Activated CD8-positive, alpha-beta T cell treated with anti-CD3 and anti-CD28 coated beads for 36 hours (primary cell): ENCODE measurements around the gene LMTK2. TPM values are rescaled to one million over a fixed set of nuclear protein-coding genes. Genes with fewer than 3 reads are reported as not detected.

Source experiments
- ATAC-seq: fragments of 200-7000 bp; cut with Tn5 transposase; one replicate; pipeline ENCODE4 v1.10.0; 2021; ENCODE audit warnings: mild to moderate bottlenecking, moderate library complexity
- CTCF ChIA-PET: fragments of 350-600 bp; sonication (Branson Sonifier 250); formaldehyde crosslinking; loops from one replicate; lab custom pipeline; 2021; ENCODE audit warnings: antibody characterized with exemption; lab: Charles Lee
- POLR2A ChIA-PET: fragments of 350-600 bp; sonication (Branson Sonifier 250); formaldehyde crosslinking; loops from one replicate; lab custom pipeline; 2021; ENCODE audit warnings: antibody characterized with exemption; lab: Charles Lee
- DNase-seq: peaks from one replicate; pipeline ENCODE4 v3.0.0-alpha.2; 2020
- H3K27ac Mint-ChIP-seq: one replicate; pipeline ENCODE4 v1.8.0; 2021; ENCODE audit warnings: mild to moderate bottlenecking, mixed read lengths
- H3K27me3 Mint-ChIP-seq: one replicate; pipeline ENCODE4 v1.8.0; 2021; ENCODE audit warnings: mixed read lengths
- H3K36me3 Mint-ChIP-seq: one replicate; pipeline ENCODE4 v1.8.0; 2021; ENCODE audit warnings: low read depth, mixed read lengths
- H3K4me1 Mint-ChIP-seq: one replicate; pipeline ENCODE4 v1.8.0; 2021; ENCODE audit warnings: low read depth, mixed read lengths
- H3K4me3 Mint-ChIP-seq: one replicate; pipeline ENCODE4 v1.8.0; 2021; ENCODE audit warnings: mild to moderate bottlenecking, moderate library complexity, mixed read lengths
- H3K9me3 Mint-ChIP-seq: one replicate; pipeline ENCODE4 v1.8.0; 2021; ENCODE audit warnings: mixed read lengths
- CTCF ChIP-seq: fragments of 200-600 bp; IDR thresholded peaks from one replicate; pipeline ENCODE4 v1.8.0; 2022; ENCODE audit warnings: antibody characterized with exemption, mild to moderate bottlenecking
- intact Hi-C: fragments of 100-400 bp; cut with micrococcal nuclease; formaldehyde crosslinking; loops from one replicate; pipeline ENCODE4 v1.10.0; 2022
- total RNA-seq, 2 experiments: library from RNA; stranded (reverse); gene quantifications; one replicate each; pipeline ENCODE4 v1.2.3, GENCODE V29; 2021

The LMTK2 gene
- total RNA-seq, 2 experiments from 2014 or later, result 9.4 to 11.5 TPM

- Mint-ChIP-seq H3K27ac (no peak overlapping the region), H3K27me3 (no peaks in the 10 kb centered on the region), H3K9me3 (no peaks in the 10 kb centered on the region), H3K4me3 (no peak overlapping the region), H3K36me3 (peaks cover 2% of the 10 kb centered on the region), H3K4me1 (no peaks in the 10 kb centered on the region)
- ChIA-PET CTCF (no interaction called here), POLR2A (no interaction called here)
- ATAC-seq, result no peak
- no peak for DNase-seq
- intact Hi-C loops, result no loop called here
- no peak for TF ChIP-seq CTCF
Measured at GRCh38 chr7:98229991-98230745, 123.5 kb downstream of the LMTK2 start.

GRCh38 chr7:98230746-98231471, 124.2 kb downstream of the LMTK2 start:
- POLR2A ChIA-PET, result no interaction called here
- DNase-seq (no peak), ATAC-seq (no peak)
- Mint-ChIP-seq H3K4me1 (no peaks in the 10 kb centered on the region), H3K9me3 (no peaks in the 10 kb centered on the region), H3K27ac (no peak overlapping the region), H3K27me3 (no peaks in the 10 kb centered on the region), H3K4me3 (no peak overlapping the region), H3K36me3 (peaks cover 2% of the 10 kb centered on the region)
- no peak for TF ChIP-seq CTCF
- intact Hi-C loops, result no loop called here
- CTCF ChIA-PET, result no interaction called here

- ATAC-seq, result no peak
- no peak for DNase-seq
- POLR2A ChIA-PET, result no interaction called here
- Mint-ChIP-seq H3K36me3 (peaks cover 3% of the 10 kb centered on the region), H3K4me1 (no peaks in the 10 kb centered on the region), H3K27me3 (no peaks in the 10 kb centered on the region), H3K4me3 (no peak overlapping the region), H3K9me3 (no peaks in the 10 kb centered on the region), H3K27ac (no peak overlapping the region)
- CTCF ChIA-PET, result no interaction called here
- no peak for TF ChIP-seq CTCF
- intact Hi-C loops, result no loop called here
Measured at GRCh38 chr7:98231493-98232262, 125.0 kb downstream of the LMTK2 start.

GRCh38 chr7:98232263-98232585, 125.6 kb downstream of the LMTK2 start:
- Mint-ChIP-seq H3K9me3 (no peaks in the 10 kb centered on the region), H3K27me3 (no peaks in the 10 kb centered on the region), H3K4me1 (no peaks in the 10 kb centered on the region), H3K27ac (no peak overlapping the region), H3K4me3 (no peak overlapping the region), H3K36me3 (peaks cover 3% of the 10 kb centered on the region)
- ATAC-seq (no peak), DNase-seq (no peak)
- intact Hi-C loops, result no loop called here
- CTCF ChIA-PET, result no interaction called here
- POLR2A ChIA-PET, result no interaction called here
- no peak for TF ChIP-seq CTCF

GRCh38 chr7:98232799-98233198, 126.1 kb downstream of the LMTK2 start:
- no peak overlapping the region for H3K27ac Mint-ChIP-seq
- no peak overlapping the region for H3K4me3 Mint-ChIP-seq
- CTCF ChIA-PET, result no interaction called here
- H3K27me3 Mint-ChIP-seq, result no peaks in the 10 kb centered on the region
- no peaks in the 10 kb centered on the region for H3K9me3 Mint-ChIP-seq
- H3K36me3 Mint-ChIP-seq, result peaks cover 3% of the 10 kb centered on the region
- POLR2A ChIA-PET, result no interaction called here
- no peak for TF ChIP-seq CTCF
- ATAC-seq, result no peak
- intact Hi-C loops, result no loop called here
- no peaks in the 10 kb centered on the region for H3K4me1 Mint-ChIP-seq
- DNase-seq, result no peak
